Adrenal gland (tissue), 5 donors: ENCODE data around the gene CD24.

Experiments
- POLR2A ChIP-seq, 2 donors: fragments of 450-650 bp; IDR thresholded peaks; one replicate each; pipeline ENCODE4 v1.6.1; 2017; ENCODE audit warnings: antibody characterized with exemption in 2 of 2, mild to moderate bottlenecking in 2 of 2, moderate library complexity in 1 of 2
- TF ChIP-seq, protein P1 (sequence below), 6 experiments: fragments of 450-650 bp in 4 of 6; fragments of 200-600 bp in 2 of 6; sonication (generic) in 1 of 6; IDR thresholded peaks; 1 replicate in 5 of 6; 2 replicates in 1 of 6; pipeline versions ENCODE4 v1.5.1 to v1.8.0; 2016 to 2021; ENCODE audit warnings: antibody characterized with exemption in 6 of 6, mild to moderate bottlenecking in 2 of 6, moderate library complexity in 1 of 6
- donor health status: DM: no; HTN: no; CAD: no.

DNA sequence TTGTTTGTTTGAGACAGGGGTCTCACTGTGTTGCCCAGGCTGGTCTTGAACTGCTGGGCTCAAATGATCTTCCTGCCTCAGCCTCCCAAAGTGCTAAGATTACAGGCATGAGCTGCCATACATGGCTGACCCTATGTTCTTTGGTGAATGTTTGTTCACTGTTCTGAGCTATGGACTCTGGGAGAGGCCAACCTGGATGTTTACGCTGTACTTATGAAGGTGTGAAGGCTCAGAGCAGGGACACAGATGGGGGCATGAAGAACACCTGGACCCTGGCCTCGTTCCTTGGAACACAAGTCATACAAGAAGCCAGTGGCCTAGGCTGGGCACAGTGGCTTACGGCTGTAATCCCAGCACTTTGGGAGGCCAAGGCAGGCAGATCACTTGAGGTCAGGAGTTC is 21.1 kb upstream of the CD24 start:
- TF ChIP-seq, protein P1, sequence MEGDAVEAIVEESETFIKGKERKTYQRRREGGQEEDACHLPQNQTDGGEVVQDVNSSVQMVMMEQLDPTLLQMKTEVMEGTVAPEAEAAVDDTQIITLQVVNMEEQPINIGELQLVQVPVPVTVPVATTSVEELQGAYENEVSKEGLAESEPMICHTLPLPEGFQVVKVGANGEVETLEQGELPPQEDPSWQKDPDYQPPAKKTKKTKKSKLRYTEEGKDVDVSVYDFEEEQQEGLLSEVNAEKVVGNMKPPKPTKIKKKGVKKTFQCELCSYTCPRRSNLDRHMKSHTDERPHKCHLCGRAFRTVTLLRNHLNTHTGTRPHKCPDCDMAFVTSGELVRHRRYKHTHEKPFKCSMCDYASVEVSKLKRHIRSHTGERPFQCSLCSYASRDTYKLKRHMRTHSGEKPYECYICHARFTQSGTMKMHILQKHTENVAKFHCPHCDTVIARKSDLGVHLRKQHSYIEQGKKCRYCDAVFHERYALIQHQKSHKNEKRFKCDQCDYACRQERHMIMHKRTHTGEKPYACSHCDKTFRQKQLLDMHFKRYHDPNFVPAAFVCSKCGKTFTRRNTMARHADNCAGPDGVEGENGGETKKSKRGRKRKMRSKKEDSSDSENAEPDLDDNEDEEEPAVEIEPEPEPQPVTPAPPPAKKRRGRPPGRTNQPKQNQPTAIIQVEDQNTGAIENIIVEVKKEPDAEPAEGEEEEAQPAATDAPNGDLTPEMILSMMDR (IDR thresholded peaks at IDR 0.05): no peak
- TF ChIP-seq POLR2A (IDR thresholded peaks at IDR 0.05): no peak
